Measurements from ENCODE around the gene AACS. TPM values are rescaled to one million over a fixed set of nuclear protein-coding genes. Genes with fewer than 3 reads are reported as not detected.
"Not testable (repeated sequence)": the region's sequence is repeated elsewhere in the genome, so short reads cannot be mapped to it uniquely, and the experiment has no call there.

The AACS gene
- total RNA-seq, 1 donor from 2014 or later, result 77.6 TPM

- peaks cover 4% of the 10 kb centered on the region for H3K36me3 Mint-ChIP-seq (ENCODE audit: low read depth, unreplicated experiment)
Measured at GRCh38 chr12:125028106-125028505, 37.1 kb upstream of the AACS start.

GRCh38 chr12:125029761-125030358 is 35.4 kb upstream of the AACS start:
- DNase-seq (ENCODE audit: low spot score), result no peak
- no peak overlapping the region for H3K4me3 Mint-ChIP-seq (ENCODE audit: unreplicated experiment)

More at GRCh38 chr12:125028106-125028505, 37.1 kb upstream of the AACS start:
- no peak for TF ChIP-seq CTCF (IDR thresholded peaks at IDR 0.05; ENCODE audit: unreplicated experiment)
- Mint-ChIP-seq H3K4me1 (ENCODE audit: unreplicated experiment) (peaks cover 1% of the 10 kb centered on the region), H3K9me3 (ENCODE audit: unreplicated experiment) (no peaks in the 10 kb centered on the region), H3K27me3 (ENCODE audit: unreplicated experiment) (peaks cover 4% of the 10 kb centered on the region), H3K4me3 (ENCODE audit: unreplicated experiment) (no peak overlapping the region), H3K27ac (ENCODE audit: unreplicated experiment) (no peak overlapping the region)
- no peak for DNase-seq (ENCODE audit: low spot score)

GRCh38 chr12:125031471-125031870 is 33.8 kb upstream of the AACS start:
- not testable (repeated sequence) for H3K36me3 Mint-ChIP-seq (ENCODE audit: low read depth, unreplicated experiment); H3K9me3 Mint-ChIP-seq (ENCODE audit: unreplicated experiment); H3K27ac Mint-ChIP-seq (ENCODE audit: unreplicated experiment)

More at GRCh38 chr12:125029761-125030358, 35.4 kb upstream of the AACS start:
- no peaks in the 10 kb centered on the region for H3K9me3 Mint-ChIP-seq (ENCODE audit: unreplicated experiment)
- no peaks in the 10 kb centered on the region for H3K36me3 Mint-ChIP-seq (ENCODE audit: low read depth, unreplicated experiment)
- H3K27ac Mint-ChIP-seq (ENCODE audit: unreplicated experiment), result no peak overlapping the region
- H3K27me3 Mint-ChIP-seq (ENCODE audit: unreplicated experiment), result no peaks in the 10 kb centered on the region
- H3K4me1 Mint-ChIP-seq (ENCODE audit: unreplicated experiment), result peaks cover 6% of the 10 kb centered on the region
- no peak for TF ChIP-seq CTCF (IDR thresholded peaks at IDR 0.05; ENCODE audit: unreplicated experiment)

GRCh38 chr12:125032466-125033152 is 32.6 kb upstream of the AACS start:
- Mint-ChIP-seq H3K4me1 (ENCODE audit: unreplicated experiment) (peaks cover 6% of the 10 kb centered on the region), H3K36me3 (ENCODE audit: low read depth, unreplicated experiment) (no peaks in the 10 kb centered on the region), H3K4me3 (ENCODE audit: unreplicated experiment) (no peak overlapping the region), H3K27me3 (ENCODE audit: unreplicated experiment) (peaks cover 2% of the 10 kb centered on the region), H3K9me3 (ENCODE audit: unreplicated experiment) (no peaks in the 10 kb centered on the region), H3K27ac (ENCODE audit: unreplicated experiment) (no peak overlapping the region)
- TF ChIP-seq CTCF (IDR thresholded peaks at IDR 0.05; ENCODE audit: unreplicated experiment), result no peak
- no peak for DNase-seq (ENCODE audit: low spot score)

More at GRCh38 chr12:125031471-125031870, 33.8 kb upstream of the AACS start:
- H3K27me3 Mint-ChIP-seq (ENCODE audit: unreplicated experiment); H3K4me1 Mint-ChIP-seq (ENCODE audit: unreplicated experiment); DNase-seq (ENCODE audit: low spot score); H3K4me3 Mint-ChIP-seq (ENCODE audit: unreplicated experiment): not testable (repeated sequence)

- no peaks in the 10 kb centered on the region for H3K36me3 Mint-ChIP-seq (ENCODE audit: low read depth, unreplicated experiment)
- no peak overlapping the region for H3K27ac Mint-ChIP-seq (ENCODE audit: unreplicated experiment)
- no peak for TF ChIP-seq CTCF (IDR thresholded peaks at IDR 0.05; ENCODE audit: unreplicated experiment)
- peaks cover 2% of the 10 kb centered on the region for H3K27me3 Mint-ChIP-seq (ENCODE audit: unreplicated experiment)
- no peak for DNase-seq (ENCODE audit: low spot score)
- no peaks in the 10 kb centered on the region for H3K9me3 Mint-ChIP-seq (ENCODE audit: unreplicated experiment)
- H3K4me1 Mint-ChIP-seq (ENCODE audit: unreplicated experiment), result peaks cover 6% of the 10 kb centered on the region
- no peak overlapping the region for H3K4me3 Mint-ChIP-seq (ENCODE audit: unreplicated experiment)
Measured at GRCh38 chr12:125033288-125033687, 31.9 kb upstream of the AACS start.

Data from endothelial cell (in vitro differentiated cells).